Measurements from ENCODE around the gene ATP13A2. TPM values are rescaled to one million over a fixed set of nuclear protein-coding genes. Genes with fewer than 3 reads are reported as not detected.
A peak's percentile ranks its signal among the peaks of the same experiment; 100 is the strongest.

ATP13A2 gene
- total RNA-seq, 1 donor = 40.2 TPM

GRCh38 chr1:17014671-17015567 is 3.2 kb upstream of the ATP13A2 start:
- no peak overlapping the region for H3K4me3 ChIP-seq (ENCODE audit: low read depth, low read length)
- DNase-seq (ENCODE audit: low read depth) = no peak
- TF ChIP-seq CTCF (IDR thresholded peaks at IDR 0.05; ENCODE audit: insufficient read depth, low read depth, low read length) = no peak

- no peak for DNase-seq (ENCODE audit: low read depth)
- no peak overlapping the region for H3K4me3 ChIP-seq (ENCODE audit: low read depth, low read length)
- TF ChIP-seq CTCF (IDR thresholded peaks at IDR 0.05; ENCODE audit: insufficient read depth, low read depth, low read length) = no peak
These were observed 2.0 kb upstream of the ATP13A2 start for GRCh38 chr1:17013491-17014320.

GRCh38 chr1:17012775-17013490 is 1.2 kb upstream of the ATP13A2 start:
- TF ChIP-seq CTCF (IDR thresholded peaks at IDR 0.05; ENCODE audit: insufficient read depth, low read depth, low read length) = no peak
- DNase-seq (ENCODE audit: low read depth) = no peak
- H3K4me3 ChIP-seq (ENCODE audit: low read depth, low read length) = no peak overlapping the region

GRCh38 chr1:17011092-17011438 is 663 bp downstream of the ATP13A2 start:
- H3K4me3 ChIP-seq (ENCODE audit: low read depth, low read length) = peak overlapping the region; percentile 73
- TF ChIP-seq CTCF (IDR thresholded peaks at IDR 0.05; ENCODE audit: insufficient read depth, low read depth, low read length) = no peak
- no peak for DNase-seq (ENCODE audit: low read depth)

GRCh38 chr1:17009706-17010105 is 2.0 kb downstream of the ATP13A2 start:
- no peak for TF ChIP-seq CTCF (IDR thresholded peaks at IDR 0.05; ENCODE audit: insufficient read depth, low read depth, low read length)
- no peak overlapping the region for H3K4me3 ChIP-seq (ENCODE audit: low read depth, low read length)
- DNase-seq (ENCODE audit: low read depth) = no peak

- no peak for DNase-seq (ENCODE audit: low read depth)
- no peak for TF ChIP-seq CTCF (IDR thresholded peaks at IDR 0.05; ENCODE audit: insufficient read depth, low read depth, low read length)
- no peak overlapping the region for H3K4me3 ChIP-seq (ENCODE audit: low read depth, low read length)
These were observed 3.4 kb downstream of the ATP13A2 start for GRCh38 chr1:17008208-17008855.
